HG03064 (cell line): ENCODE results near the gene RNF133.

Experiments
- ATAC-seq: cut with Tn5 transposase; IDR thresholded peaks from one replicate; pipeline ENCODE4 v1.9.1; 2021; ENCODE audit warnings: low read depth; ENCODE audit not compliant: unreplicated experiment

The RNF133 gene

GRCh38 chr7:122699017-122699416 lies at the start of gene RNF133:
Gene RNF133 (minus strand): TSS chr7:122699117. CDS start chr7:122698918, 199 bp downstream.
- no peak for ATAC-seq

GRCh38 chr7:122748195-122748594 lies 49.3 kb upstream of the RNF133 start:
- ATAC-seq, result no peak

- ATAC-seq, result no peak
Observed at GRCh38 chr7:122746948-122747347, 48.0 kb upstream of the RNF133 start.

- ATAC-seq, result no peak
Observed at GRCh38 chr7:122743211-122743610, 44.3 kb upstream of the RNF133 start.

- no peak for ATAC-seq
Observed at GRCh38 chr7:122738947-122739346, 40.0 kb upstream of the RNF133 start.

GRCh38 chr7:122736183-122736582 lies 37.3 kb upstream of the RNF133 start:
- no peak for ATAC-seq

- ATAC-seq, result no peak
Observed at GRCh38 chr7:122727759-122728158, 28.8 kb upstream of the RNF133 start.

GRCh38 chr7:122727354-122727753 lies 28.4 kb upstream of the RNF133 start:
- ATAC-seq, result no peak

GRCh38 chr7:122726881-122727280 lies 28.0 kb upstream of the RNF133 start:
- ATAC-seq, result no peak

- ATAC-seq, result no peak
Observed at GRCh38 chr7:122724366-122724765, 25.4 kb upstream of the RNF133 start.

- no peak for ATAC-seq
Observed at GRCh38 chr7:122719010-122719578, 20.2 kb upstream of the RNF133 start.

- no peak for ATAC-seq
Observed at GRCh38 chr7:122717356-122718089, 18.6 kb upstream of the RNF133 start.

- no peak for ATAC-seq
Observed at GRCh38 chr7:122715183-122715582, 16.3 kb upstream of the RNF133 start.

- no peak for ATAC-seq
Observed at GRCh38 chr7:122710916-122711315, 12.0 kb upstream of the RNF133 start.

- ATAC-seq, result no peak
Observed at GRCh38 chr7:122709930-122710646, 11.2 kb upstream of the RNF133 start.

GRCh38 chr7:122706836-122707235 lies 7.9 kb upstream of the RNF133 start:
- ATAC-seq, result no peak

- no peak for ATAC-seq
Observed at GRCh38 chr7:122702872-122703510, 4.1 kb upstream of the RNF133 start, which contains the start of gene RNF148. Gene RNF148 (minus strand): TSS chr7:122702922. CDS start chr7:122702750, 172 bp downstream.

GRCh38 chr7:122695816-122696215 lies 3.1 kb downstream of the RNF133 start:
- ATAC-seq, result no peak

GRCh38 chr7:122694697-122695096 lies 4.2 kb downstream of the RNF133 start:
- no peak for ATAC-seq

GRCh38 chr7:122692769-122693309 lies 6.1 kb downstream of the RNF133 start:
- ATAC-seq, result no peak
